ENCODE data around the gene LRRC4C. TPM values are rescaled to one million over a fixed set of nuclear protein-coding genes. Genes with fewer than 3 reads are reported as not detected.

LRRC4C gene
- total RNA-seq, 1 experiment from 2014 or later = 0.06 TPM

DNA sequence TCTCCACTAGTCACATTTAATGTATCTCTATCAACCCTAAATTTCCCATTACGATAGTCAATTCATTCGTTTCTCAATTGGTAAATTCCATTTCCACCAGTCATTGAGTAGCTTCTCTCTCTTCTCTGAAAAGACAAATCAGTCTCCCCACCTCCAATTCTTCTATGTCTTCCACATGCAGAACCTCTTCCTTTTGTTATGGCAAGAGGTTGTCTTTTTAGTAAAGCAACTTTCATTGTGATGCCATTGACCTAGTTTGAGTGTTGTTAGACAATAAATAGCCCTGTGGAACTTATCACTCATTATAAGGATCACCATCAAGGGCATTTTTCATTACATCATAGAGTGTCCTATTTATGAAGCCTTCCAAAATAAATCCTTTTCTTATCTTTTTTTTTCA is 340.9 kb downstream of the LRRC4C start:
- H3K27me3 ChIP-seq = no peaks in the 10 kb centered on the region
- no peak overlapping the region for H3K27ac ChIP-seq
- H3K9me3 ChIP-seq (replicated peaks) = no peaks in the 10 kb centered on the region
- H3K36me3 ChIP-seq = no peaks in the 10 kb centered on the region
- H3K4me1 ChIP-seq = no peaks in the 10 kb centered on the region
- DNase-seq = no peak
- no peak overlapping the region for H3K4me3 ChIP-seq

GRCh38 chr11:41116970-41117369 is 342.5 kb downstream of the LRRC4C start:
- DNase-seq = no peak

GRCh38 chr11:41115066-41115465 is 344.4 kb downstream of the LRRC4C start:
- H3K4me3 ChIP-seq = no peak overlapping the region
- H3K36me3 ChIP-seq = no peaks in the 10 kb centered on the region
- no peaks in the 10 kb centered on the region for H3K4me1 ChIP-seq
- H3K27me3 ChIP-seq = no peaks in the 10 kb centered on the region
- no peak overlapping the region for H3K27ac ChIP-seq
- H3K9me3 ChIP-seq (replicated peaks) = no peaks in the 10 kb centered on the region
- DNase-seq = no peak

More at GRCh38 chr11:41116970-41117369, 342.5 kb downstream of the LRRC4C start:
- Histone ChIP-seq H3K4me1 (no peaks in the 10 kb centered on the region), H3K4me3 (no peak overlapping the region), H3K9me3 (replicated peaks) (no peaks in the 10 kb centered on the region), H3K36me3 (no peaks in the 10 kb centered on the region), H3K27ac (no peak overlapping the region), H3K27me3 (no peaks in the 10 kb centered on the region)

DNA sequence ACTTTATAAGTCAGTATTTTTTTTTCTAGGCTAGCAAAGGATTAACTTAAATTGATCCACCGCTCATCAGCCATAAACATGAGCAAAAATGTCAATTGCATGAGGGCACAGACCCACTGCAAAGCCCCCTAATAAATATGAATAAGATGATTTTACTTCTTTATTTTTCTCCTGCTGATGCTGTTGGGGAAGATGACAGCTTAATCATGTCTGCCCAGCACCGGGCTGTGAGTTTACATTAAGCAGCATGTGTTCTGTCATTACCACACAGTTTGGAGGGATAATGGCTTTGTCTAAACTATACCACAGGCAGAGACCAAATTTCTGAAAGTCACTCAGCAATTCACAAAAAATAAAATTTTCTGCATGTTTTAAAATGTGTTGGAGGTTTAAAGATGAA is 346.3 kb downstream of the LRRC4C start:
- H3K4me1 ChIP-seq = no peaks in the 10 kb centered on the region
- no peaks in the 10 kb centered on the region for H3K36me3 ChIP-seq
- H3K9me3 ChIP-seq (replicated peaks) = no peaks in the 10 kb centered on the region
- DNase-seq = no peak
- H3K27ac ChIP-seq = no peak overlapping the region
- no peak overlapping the region for H3K4me3 ChIP-seq
- H3K27me3 ChIP-seq = no peaks in the 10 kb centered on the region

- no peak for DNase-seq
- Histone ChIP-seq H3K27ac (no peak overlapping the region), H3K27me3 (no peaks in the 10 kb centered on the region), H3K4me1 (no peaks in the 10 kb centered on the region), H3K4me3 (no peak overlapping the region), H3K36me3 (no peaks in the 10 kb centered on the region), H3K9me3 (replicated peaks) (no peaks in the 10 kb centered on the region)
Measured at GRCh38 chr11:41110527-41110926, 348.9 kb downstream of the LRRC4C start.

DNA sequence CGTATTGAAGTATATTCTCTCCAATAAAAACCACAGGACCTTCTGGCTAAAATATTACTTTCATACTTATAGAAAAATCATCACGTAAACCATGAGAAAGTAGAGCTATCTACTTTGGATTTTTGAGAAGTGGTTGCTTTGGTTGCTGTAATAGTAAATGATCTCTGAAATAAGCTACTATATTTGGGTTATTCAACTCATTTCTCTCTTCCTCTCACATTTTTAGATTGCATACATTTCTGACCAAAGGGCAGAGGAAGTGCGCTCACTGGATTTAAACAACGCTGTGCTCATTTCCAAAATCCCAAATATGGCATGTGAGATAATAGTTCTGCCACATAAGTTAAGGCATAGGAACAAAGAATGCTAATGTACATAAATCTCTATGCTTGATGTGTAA is 357.0 kb downstream of the LRRC4C start:
- Histone ChIP-seq H3K36me3 (no peaks in the 10 kb centered on the region), H3K27ac (no peak overlapping the region), H3K4me3 (no peak overlapping the region), H3K9me3 (replicated peaks) (no peaks in the 10 kb centered on the region), H3K27me3 (no peaks in the 10 kb centered on the region), H3K4me1 (no peaks in the 10 kb centered on the region)
- DNase-seq = no peak

DNA sequence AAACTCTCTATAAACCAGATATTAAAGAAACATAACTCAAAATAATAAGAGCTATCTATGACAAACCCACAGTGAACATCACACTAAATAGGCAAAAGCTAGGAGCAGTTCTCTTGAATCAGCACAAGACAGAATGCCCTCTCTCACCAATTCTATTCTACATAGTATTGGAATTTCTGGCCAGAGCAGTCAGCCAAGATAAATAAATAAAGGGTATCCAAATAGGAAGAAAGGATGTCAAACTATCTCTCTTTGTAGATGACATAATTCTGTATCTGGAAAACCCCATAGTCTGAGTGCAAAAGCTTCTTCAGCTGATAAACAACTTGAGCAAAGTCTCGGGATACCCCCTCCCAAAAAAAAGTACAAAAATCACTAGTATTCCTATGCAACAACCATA is 359.8 kb downstream of the LRRC4C start:
- DNase-seq = no peak
- no peaks in the 10 kb centered on the region for H3K4me1 ChIP-seq
- no peaks in the 10 kb centered on the region for H3K27me3 ChIP-seq
- H3K9me3 ChIP-seq (replicated peaks) = no peaks in the 10 kb centered on the region
- H3K27ac ChIP-seq = no peak overlapping the region
- no peak overlapping the region for H3K4me3 ChIP-seq
- H3K36me3 ChIP-seq = no peaks in the 10 kb centered on the region

- H3K27me3 ChIP-seq = no peaks in the 10 kb centered on the region
Measured at GRCh38 chr11:41085123-41085522, 374.3 kb downstream of the LRRC4C start.

DNA sequence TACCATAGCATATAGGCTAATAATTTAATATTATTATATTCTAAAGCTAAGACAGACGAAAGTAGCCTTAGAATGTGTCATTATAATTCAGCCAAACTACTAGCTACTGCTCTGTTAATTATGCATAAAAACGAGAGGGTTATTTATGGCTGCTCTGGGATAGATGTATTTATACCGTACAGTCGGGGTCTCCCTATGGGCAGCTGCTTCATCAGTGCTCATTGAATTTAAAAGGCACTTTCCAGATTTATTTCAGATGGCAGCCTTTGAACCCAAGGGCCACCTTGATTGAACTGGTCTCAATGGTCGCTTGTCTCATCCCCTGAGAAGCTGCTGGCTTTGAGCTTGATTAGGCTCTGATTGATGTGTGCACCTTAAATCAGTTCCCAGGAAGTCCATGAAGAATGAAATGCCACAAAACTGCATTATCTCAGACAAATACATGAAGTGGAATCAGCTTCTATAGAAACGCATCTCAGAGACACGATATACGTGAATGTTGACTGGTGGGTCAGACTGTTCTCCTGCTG is 377.6 kb downstream of the LRRC4C start:
- Histone ChIP-seq H3K4me3 (no peak overlapping the region), H3K4me1 (no peaks in the 10 kb centered on the region), H3K27ac (no peak overlapping the region), H3K27me3 (no peaks in the 10 kb centered on the region), H3K9me3 (replicated peaks) (no peaks in the 10 kb centered on the region), H3K36me3 (no peaks in the 10 kb centered on the region)
- no peak for DNase-seq

More at GRCh38 chr11:41085123-41085522, 374.3 kb downstream of the LRRC4C start:
- Histone ChIP-seq H3K36me3 (no peaks in the 10 kb centered on the region), H3K4me1 (no peaks in the 10 kb centered on the region), H3K27ac (no peak overlapping the region), H3K4me3 (no peak overlapping the region), H3K9me3 (replicated peaks) (no peaks in the 10 kb centered on the region)
- no peak for DNase-seq

DNA sequence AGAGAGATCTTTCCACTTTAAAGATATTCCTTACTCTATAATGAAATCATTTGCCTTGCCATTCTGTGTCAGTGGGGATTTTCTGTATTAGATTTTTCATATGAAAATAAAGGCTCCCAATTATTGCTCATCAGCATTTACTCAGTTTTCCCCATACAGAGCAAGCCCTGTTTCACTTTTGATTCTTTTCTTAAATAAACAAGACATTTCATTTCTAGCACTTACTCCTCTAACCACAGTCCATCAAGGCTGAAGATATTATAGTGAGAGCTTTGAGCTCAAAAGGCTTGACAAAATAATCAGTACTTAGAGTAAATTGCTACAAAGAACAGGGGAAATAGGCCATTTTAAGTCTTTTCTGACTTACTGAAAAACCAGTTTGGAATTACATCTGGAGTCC is 385.1 kb downstream of the LRRC4C start:
- H3K27ac ChIP-seq = no peak overlapping the region
- H3K4me3 ChIP-seq = no peak overlapping the region
- no peaks in the 10 kb centered on the region for H3K36me3 ChIP-seq
- H3K9me3 ChIP-seq (replicated peaks) = no peaks in the 10 kb centered on the region
- no peaks in the 10 kb centered on the region for H3K27me3 ChIP-seq
- DNase-seq = no peak
- H3K4me1 ChIP-seq = no peaks in the 10 kb centered on the region

DNA sequence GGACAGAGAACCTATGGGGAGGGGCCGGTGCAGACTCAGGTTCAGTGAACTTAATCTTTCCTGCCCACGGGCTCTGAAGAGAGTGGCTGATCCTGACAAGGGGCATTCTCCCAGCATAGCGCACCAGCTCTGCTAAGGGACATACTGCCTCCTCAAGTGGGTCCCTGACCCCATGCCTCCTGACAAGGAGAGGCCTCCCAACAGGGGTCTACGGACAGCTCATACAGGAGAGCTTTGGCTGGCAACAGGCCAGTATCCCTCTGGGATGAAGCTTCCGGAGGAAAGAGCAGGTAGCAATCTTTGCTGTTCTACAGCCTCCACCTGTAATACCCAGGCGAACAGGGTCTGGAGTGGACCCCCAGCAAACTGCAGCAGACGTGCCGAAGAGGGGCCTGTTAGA is 394.0 kb downstream of the LRRC4C start:
- no peaks in the 10 kb centered on the region for H3K27me3 ChIP-seq
- H3K9me3 ChIP-seq (replicated peaks) = no peaks in the 10 kb centered on the region
- DNase-seq = no peak
- H3K36me3 ChIP-seq = no peaks in the 10 kb centered on the region
- no peak overlapping the region for H3K27ac ChIP-seq
- H3K4me3 ChIP-seq = no peak overlapping the region
- no peaks in the 10 kb centered on the region for H3K4me1 ChIP-seq

GRCh38 chr11:41058138-41058537 is 401.3 kb downstream of the LRRC4C start:
- H3K4me1 ChIP-seq = no peaks in the 10 kb centered on the region
- no peaks in the 10 kb centered on the region for H3K9me3 ChIP-seq (replicated peaks)
- H3K36me3 ChIP-seq = no peaks in the 10 kb centered on the region
- H3K27ac ChIP-seq = no peak overlapping the region
- H3K27me3 ChIP-seq = no peaks in the 10 kb centered on the region
- no peak for DNase-seq
- H3K4me3 ChIP-seq = no peak overlapping the region

DNA sequence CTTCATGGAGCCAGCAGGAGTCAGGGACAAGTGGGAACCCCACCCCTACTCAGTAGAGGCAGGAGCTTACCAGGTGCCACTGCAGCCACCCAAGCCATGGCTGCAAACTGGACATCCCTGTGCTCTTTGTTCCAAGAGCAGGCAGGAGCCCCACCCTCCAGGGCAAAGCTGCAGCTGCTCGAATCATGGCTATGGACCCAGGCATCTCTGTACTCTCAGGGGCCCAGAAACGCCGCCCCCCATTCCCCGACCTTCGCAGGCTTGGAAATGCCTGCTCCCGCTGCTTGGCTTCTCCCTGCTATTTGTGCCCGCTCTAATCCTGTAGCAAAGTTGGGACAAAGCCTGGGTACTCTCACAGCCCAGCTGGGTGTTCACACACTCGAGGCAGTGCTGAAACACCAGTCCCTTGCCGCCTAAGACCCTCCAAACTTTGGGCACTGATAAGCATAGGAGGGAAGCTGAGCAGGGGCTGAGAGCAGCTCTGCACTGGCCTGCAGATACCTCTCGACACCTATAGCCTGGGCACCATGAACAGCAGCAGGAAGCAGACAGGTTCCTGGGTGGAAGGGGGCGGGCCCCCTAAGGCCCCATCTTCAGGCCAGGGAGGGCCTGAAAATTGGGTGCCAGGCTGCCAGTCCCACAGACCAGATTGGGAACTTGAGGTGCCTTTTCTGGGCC is 402.4 kb downstream of the LRRC4C start:
- Histone ChIP-seq H3K4me3 (no peak overlapping the region), H3K9me3 (replicated peaks) (no peaks in the 10 kb centered on the region), H3K4me1 (no peaks in the 10 kb centered on the region), H3K27ac (no peak overlapping the region), H3K27me3 (no peaks in the 10 kb centered on the region), H3K36me3 (no peaks in the 10 kb centered on the region)
- DNase-seq = no peak

DNA sequence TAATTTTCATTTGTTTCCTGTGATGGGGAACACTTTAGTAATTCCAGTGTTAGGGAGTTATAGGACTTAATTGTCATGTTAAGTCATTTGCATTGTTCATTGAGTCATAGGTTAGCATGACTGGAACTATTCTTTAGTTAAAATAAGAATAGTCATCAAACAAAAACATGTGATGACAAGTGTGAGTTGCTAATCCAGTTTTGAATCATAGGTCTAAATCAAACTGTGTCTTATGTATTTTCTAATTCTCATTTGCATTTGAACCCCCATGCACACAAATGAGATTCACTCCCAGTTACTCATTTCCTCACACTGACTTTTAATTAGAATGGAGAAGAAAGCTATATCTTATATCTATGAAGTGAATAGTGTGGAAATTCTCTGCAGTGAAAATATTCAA is 405.6 kb downstream of the LRRC4C start:
- Histone ChIP-seq H3K36me3 (no peaks in the 10 kb centered on the region), H3K4me1 (no peaks in the 10 kb centered on the region), H3K27me3 (no peaks in the 10 kb centered on the region), H3K27ac (no peak overlapping the region), H3K4me3 (no peak overlapping the region), H3K9me3 (replicated peaks) (no peaks in the 10 kb centered on the region)
- DNase-seq = no peak

DNA sequence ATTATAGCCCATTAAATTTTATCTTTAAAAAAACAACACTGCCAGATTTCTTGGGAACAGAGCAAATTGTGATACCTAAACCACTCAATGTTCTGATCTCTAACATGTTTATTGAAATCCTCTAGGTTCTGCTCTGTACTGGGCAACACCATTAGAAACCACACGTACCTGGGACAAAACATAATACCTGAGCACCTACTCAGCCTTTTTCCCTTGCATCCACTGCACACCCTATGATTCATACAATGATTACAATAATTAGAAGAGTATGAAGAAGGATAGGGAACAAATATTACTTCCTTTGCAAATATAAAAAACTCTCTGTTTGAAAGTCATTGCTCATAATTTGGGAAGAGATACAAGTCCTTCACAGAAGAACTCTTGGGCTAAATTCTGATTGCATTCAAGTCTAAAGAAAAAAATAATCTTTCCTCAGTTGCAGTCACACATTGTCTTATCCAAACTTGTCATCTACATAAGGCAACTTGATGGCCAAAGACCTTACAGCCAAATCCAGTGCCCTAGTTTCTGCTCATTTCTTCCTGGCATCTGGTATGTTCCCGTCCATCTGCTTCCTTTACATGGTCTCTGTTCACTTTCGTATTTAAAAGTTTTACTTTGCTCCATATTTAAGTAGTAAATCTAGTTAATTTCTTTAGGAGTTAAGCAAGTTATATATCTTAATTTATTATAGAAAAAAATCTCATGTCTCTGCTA is 407.4 kb downstream of the LRRC4C start:
- H3K27ac ChIP-seq = no peak overlapping the region
- H3K9me3 ChIP-seq (replicated peaks) = no peaks in the 10 kb centered on the region
- H3K36me3 ChIP-seq = no peaks in the 10 kb centered on the region
- H3K4me3 ChIP-seq = no peak overlapping the region
- no peaks in the 10 kb centered on the region for H3K4me1 ChIP-seq
- DNase-seq = no peak
- H3K27me3 ChIP-seq = no peaks in the 10 kb centered on the region

DNA sequence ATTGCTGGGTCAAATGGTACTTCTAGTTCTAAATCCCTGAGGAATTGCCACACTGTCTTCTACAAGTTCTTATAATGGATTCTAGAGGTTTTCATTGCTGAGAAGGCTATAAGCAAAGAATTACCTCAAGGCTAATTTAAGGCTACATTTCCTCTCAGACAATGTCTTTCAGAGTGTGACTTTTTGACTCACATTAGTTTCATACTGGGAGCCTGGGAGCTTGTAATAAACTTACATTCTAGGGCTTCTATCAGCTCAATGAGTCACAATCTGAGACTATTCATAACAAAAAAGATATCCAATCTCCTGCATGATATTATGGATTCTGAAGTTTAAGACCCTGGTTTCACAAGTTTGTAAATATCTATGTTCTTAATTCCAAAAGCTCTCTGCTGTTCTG is 408.7 kb downstream of the LRRC4C start:
- Histone ChIP-seq H3K4me1 (no peaks in the 10 kb centered on the region), H3K9me3 (replicated peaks) (no peaks in the 10 kb centered on the region), H3K27ac (no peak overlapping the region), H3K4me3 (no peak overlapping the region), H3K36me3 (no peaks in the 10 kb centered on the region), H3K27me3 (no peaks in the 10 kb centered on the region)
- DNase-seq = no peak
